Type B pancreatic cell (in vitro differentiated cells): ENCODE results near the gene HNF1A. TPM values are rescaled to one million over a fixed set of nuclear protein-coding genes. Genes with fewer than 3 reads are reported as not detected.

Experiments
- DNase-seq: peaks from one replicate; pipeline ENCODE4 v3.0.0; 2021; ENCODE audit warnings: mixed read lengths; ENCODE audit not compliant: unreplicated experiment; ENCODE audit errors: extremely low spot score
- H3K27ac Mint-ChIP-seq: 2 replicates; pipeline ENCODE4 v1.8.0; 2021; ENCODE audit warnings: mild to moderate bottlenecking, mixed read lengths
- H3K27me3 Mint-ChIP-seq: 2 replicates; pipeline ENCODE4 v1.8.0; 2021; ENCODE audit warnings: mixed read lengths
- H3K36me3 Mint-ChIP-seq: 2 replicates; pipeline ENCODE4 v1.8.0; 2021; ENCODE audit warnings: mixed read lengths
- H3K4me1 Mint-ChIP-seq: one replicate; pipeline ENCODE4 v1.8.0; 2021; ENCODE audit warnings: mixed read lengths; ENCODE audit not compliant: unreplicated experiment
- H3K4me3 Mint-ChIP-seq: 2 replicates; pipeline ENCODE4 v1.8.0; 2021; ENCODE audit warnings: mild to moderate bottlenecking, mixed read lengths
- H3K9me3 Mint-ChIP-seq: 2 replicates; pipeline ENCODE4 v1.8.0; 2021; ENCODE audit warnings: mixed read lengths
- long read RNA-seq: library from polyadenylated mRNA; unstranded; transcript quantifications from one replicate; pipeline ENCODE4 v2.0.0, GENCODE V29; 2020
- total RNA-seq: library from RNA; stranded (reverse); gene quantifications from 2 replicates; pipeline ENCODE4 v1.2.1, GENCODE V29; 2021; ENCODE audit warnings: low replicate concordance
- TF ChIP-seq, protein P1 (sequence below): fragments of 200-600 bp; sonication (generic); conservative IDR thresholded peaks from 2 replicates; pipeline ENCODE4 v1.5.0; 2021; ENCODE audit warnings: antibody characterized with exemption, mild to moderate bottlenecking

The HNF1A gene, protein sequence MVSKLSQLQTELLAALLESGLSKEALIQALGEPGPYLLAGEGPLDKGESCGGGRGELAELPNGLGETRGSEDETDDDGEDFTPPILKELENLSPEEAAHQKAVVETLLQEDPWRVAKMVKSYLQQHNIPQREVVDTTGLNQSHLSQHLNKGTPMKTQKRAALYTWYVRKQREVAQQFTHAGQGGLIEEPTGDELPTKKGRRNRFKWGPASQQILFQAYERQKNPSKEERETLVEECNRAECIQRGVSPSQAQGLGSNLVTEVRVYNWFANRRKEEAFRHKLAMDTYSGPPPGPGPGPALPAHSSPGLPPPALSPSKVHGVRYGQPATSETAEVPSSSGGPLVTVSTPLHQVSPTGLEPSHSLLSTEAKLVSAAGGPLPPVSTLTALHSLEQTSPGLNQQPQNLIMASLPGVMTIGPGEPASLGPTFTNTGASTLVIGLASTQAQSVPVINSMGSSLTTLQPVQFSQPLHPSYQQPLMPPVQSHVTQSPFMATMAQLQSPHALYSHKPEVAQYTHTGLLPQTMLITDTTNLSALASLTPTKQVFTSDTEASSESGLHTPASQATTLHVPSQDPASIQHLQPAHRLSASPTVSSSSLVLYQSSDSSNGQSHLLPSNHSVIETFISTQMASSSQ
- 7.2 and 9.6 TPM in 2 replicates for total RNA-seq
- long read RNA-seq: 0 reads

GRCh38 chr12:120978296-120979219 is at the start of gene HNF1A:
Gene HNF1A, plus strand, starts transcription at chr12:120978543. Its CDS starts 226 bp downstream, at chr12:120978769.
- H3K27me3 Mint-ChIP-seq: no peaks in the 10 kb centered on the region
- no peaks in the 10 kb centered on the region for H3K9me3 Mint-ChIP-seq
- TF ChIP-seq, protein P1, sequence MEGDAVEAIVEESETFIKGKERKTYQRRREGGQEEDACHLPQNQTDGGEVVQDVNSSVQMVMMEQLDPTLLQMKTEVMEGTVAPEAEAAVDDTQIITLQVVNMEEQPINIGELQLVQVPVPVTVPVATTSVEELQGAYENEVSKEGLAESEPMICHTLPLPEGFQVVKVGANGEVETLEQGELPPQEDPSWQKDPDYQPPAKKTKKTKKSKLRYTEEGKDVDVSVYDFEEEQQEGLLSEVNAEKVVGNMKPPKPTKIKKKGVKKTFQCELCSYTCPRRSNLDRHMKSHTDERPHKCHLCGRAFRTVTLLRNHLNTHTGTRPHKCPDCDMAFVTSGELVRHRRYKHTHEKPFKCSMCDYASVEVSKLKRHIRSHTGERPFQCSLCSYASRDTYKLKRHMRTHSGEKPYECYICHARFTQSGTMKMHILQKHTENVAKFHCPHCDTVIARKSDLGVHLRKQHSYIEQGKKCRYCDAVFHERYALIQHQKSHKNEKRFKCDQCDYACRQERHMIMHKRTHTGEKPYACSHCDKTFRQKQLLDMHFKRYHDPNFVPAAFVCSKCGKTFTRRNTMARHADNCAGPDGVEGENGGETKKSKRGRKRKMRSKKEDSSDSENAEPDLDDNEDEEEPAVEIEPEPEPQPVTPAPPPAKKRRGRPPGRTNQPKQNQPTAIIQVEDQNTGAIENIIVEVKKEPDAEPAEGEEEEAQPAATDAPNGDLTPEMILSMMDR: no peak
- H3K4me3 Mint-ChIP-seq: peak within 1 kb of the TSS; percentile 83
- no peak for DNase-seq
- no peaks in the 10 kb centered on the region for H3K36me3 Mint-ChIP-seq
- peak within 1 kb of the TSS; percentile 72 for H3K27ac Mint-ChIP-seq
- peaks cover 10% of the 10 kb centered on the region for H3K4me1 Mint-ChIP-seq

DNA sequence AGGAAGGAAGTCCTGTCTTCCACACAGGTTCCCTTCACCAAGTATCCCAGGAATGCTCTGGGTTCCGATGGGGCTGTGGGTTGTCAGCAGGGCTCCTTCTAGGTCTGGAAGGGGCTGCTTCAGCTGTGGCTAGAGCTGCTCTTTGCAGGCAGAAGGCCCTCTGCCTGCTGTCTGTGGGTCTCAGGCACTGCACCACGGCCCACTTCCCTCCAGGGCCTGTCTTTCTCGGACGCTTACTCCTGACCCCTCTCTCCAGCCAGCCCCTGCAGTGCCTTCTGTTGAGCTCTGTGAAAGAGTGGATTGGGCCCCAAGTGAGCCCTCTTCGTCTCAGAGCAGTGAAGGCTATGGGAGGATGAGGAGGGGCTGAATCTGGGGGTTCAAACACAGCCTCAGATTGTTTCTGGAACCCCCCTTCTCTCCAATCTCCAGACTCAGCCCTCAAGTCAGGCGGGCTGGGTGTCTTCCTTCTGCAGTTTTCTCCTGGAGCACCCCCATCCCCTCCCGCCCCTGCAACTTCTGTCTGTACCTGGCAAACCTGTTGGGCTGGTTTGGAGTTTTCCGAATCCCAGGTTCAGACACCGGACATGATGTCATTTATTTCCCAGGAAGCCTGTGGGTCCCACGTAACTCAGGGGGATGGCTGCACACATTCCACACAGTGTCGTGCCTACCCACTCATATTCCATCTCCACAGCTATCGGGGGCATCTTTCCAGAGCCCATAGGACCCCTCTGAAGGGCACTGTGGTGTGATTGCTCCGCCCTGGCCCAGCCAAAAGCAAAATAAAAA is 49.3 kb upstream of the HNF1A start:
- no peaks in the 10 kb centered on the region for H3K4me1 Mint-ChIP-seq
- no peaks in the 10 kb centered on the region for H3K9me3 Mint-ChIP-seq
- peak overlapping the region; percentile 85 for H3K27ac Mint-ChIP-seq
- peak overlapping the region; percentile 69 for H3K4me3 Mint-ChIP-seq
- no peak for DNase-seq
- TF ChIP-seq, protein P1: no peak
- H3K27me3 Mint-ChIP-seq: no peaks in the 10 kb centered on the region
- H3K36me3 Mint-ChIP-seq: no peaks in the 10 kb centered on the region

DNA sequence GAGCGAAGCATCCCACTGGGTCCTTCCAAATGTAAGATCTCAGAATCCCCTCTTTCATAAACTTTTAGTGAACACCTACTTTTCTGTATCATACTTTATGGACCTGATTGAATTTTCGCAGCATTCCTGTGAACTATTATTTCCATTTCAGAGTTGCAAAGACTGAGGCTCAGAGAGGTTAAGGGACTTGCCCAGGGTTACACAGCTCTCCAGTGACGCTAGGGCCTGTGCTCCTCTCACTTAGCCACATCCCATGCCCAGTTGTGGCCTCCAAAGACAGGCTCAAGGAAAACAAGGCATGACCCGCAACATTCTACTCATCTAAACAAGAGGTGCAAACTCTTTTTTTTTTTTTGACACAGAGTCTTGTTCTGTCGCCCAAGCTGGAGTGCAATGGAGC is 48.3 kb upstream of the HNF1A start:
- no peaks in the 10 kb centered on the region for H3K4me1 Mint-ChIP-seq
- H3K4me3 Mint-ChIP-seq: no peak overlapping the region
- H3K27ac Mint-ChIP-seq: peak overlapping the region; percentile 48
- DNase-seq: no peak
- no peaks in the 10 kb centered on the region for H3K27me3 Mint-ChIP-seq
- H3K36me3 Mint-ChIP-seq: no peaks in the 10 kb centered on the region
- TF ChIP-seq, protein P1: no peak
- H3K9me3 Mint-ChIP-seq: no peaks in the 10 kb centered on the region

- DNase-seq: no peak
- TF ChIP-seq, protein P1: no peak
- H3K4me3 Mint-ChIP-seq: no peak overlapping the region
- no peaks in the 10 kb centered on the region for H3K9me3 Mint-ChIP-seq
- H3K27me3 Mint-ChIP-seq: no peaks in the 10 kb centered on the region
- H3K27ac Mint-ChIP-seq: no peak overlapping the region
- no peaks in the 10 kb centered on the region for H3K4me1 Mint-ChIP-seq
- H3K36me3 Mint-ChIP-seq: no peaks in the 10 kb centered on the region
Measured at GRCh38 chr12:120932058-120932457, 46.3 kb upstream of the HNF1A start.
